Measurements from ENCODE around the gene SURF4.
A peak's percentile ranks its signal among the peaks of the same experiment; 100 is the strongest.

The SURF4 gene

GRCh38 chr9:133354766-133355165 is 21.1 kb downstream of the SURF4 start:
- Histone ChIP-seq H3F3A (ENCODE audit: low read depth) (peaks cover 11% of the 10 kb centered on the region; the same call in 1 of the 2 replicates), H3K9ac (ENCODE audit: low read depth, low read length, poor library complexity, severe bottlenecking) (peak overlapping the region; percentile 80), H3K9me2 (replicated peaks; ENCODE audit: low read depth, low read length) (no peaks in the 10 kb centered on the region), H3K79me2 (ENCODE audit: insufficient read depth, low read length) (peaks cover 65% of the 10 kb centered on the region), H3K4me2 (ENCODE audit: low read depth, low read length, poor library complexity, severe bottlenecking) (peak overlapping the region; percentile 95), H3K36me3 (ENCODE audit: insufficient read depth, low read length) (peaks cover 36% of the 10 kb centered on the region), H4K20me1 (ENCODE audit: insufficient read depth, low read length, poor library complexity, severe bottlenecking) (peaks cover 41% of the 10 kb centered on the region), H2AFZ (ENCODE audit: low read length) (no peak overlapping the region), H3K4me1 (ENCODE audit: insufficient read depth, low read length, poor library complexity, severe bottlenecking) (peaks cover 14% of the 10 kb centered on the region), H3K9me3 (ENCODE audit: insufficient read depth, low read depth, low read length) (no peaks in the 10 kb centered on the region), H3K27me3 (ENCODE audit: insufficient read depth, low read length, poor library complexity, severe bottlenecking) (no peaks in the 10 kb centered on the region), H3K4me3 (ENCODE audit: low read length, poor library complexity, severe bottlenecking) (peak overlapping the region; percentile 94)
- no peak for TF ChIP-seq CTCF (conservative IDR thresholded peaks at IDR 0.05; ENCODE audit: low read length)
- no peak for TF ChIP-seq EZH2phosphoT487 (IDR thresholded peaks at IDR 0.05; ENCODE audit: borderline replicate concordance)

- Histone ChIP-seq H3F3A (ENCODE audit: low read depth) (peaks cover 11% of the 10 kb centered on the region; the same call in 1 of the 2 replicates), H3K79me2 (ENCODE audit: insufficient read depth, low read length) (peaks cover 71% of the 10 kb centered on the region), H3K9ac (ENCODE audit: low read depth, low read length, poor library complexity, severe bottlenecking) (no peak overlapping the region), H3K36me3 (ENCODE audit: insufficient read depth, low read length) (peaks cover 38% of the 10 kb centered on the region), H3K4me2 (ENCODE audit: low read depth, low read length, poor library complexity, severe bottlenecking) (no peak overlapping the region), H3K4me3 (ENCODE audit: low read length, poor library complexity, severe bottlenecking) (no peak overlapping the region), H3K9me3 (ENCODE audit: insufficient read depth, low read depth, low read length) (no peaks in the 10 kb centered on the region), H4K20me1 (ENCODE audit: insufficient read depth, low read length, poor library complexity, severe bottlenecking) (peaks cover 49% of the 10 kb centered on the region), H3K4me1 (ENCODE audit: insufficient read depth, low read length, poor library complexity, severe bottlenecking) (peaks cover 23% of the 10 kb centered on the region), H2AFZ (ENCODE audit: low read length) (no peak overlapping the region), H3K27me3 (ENCODE audit: insufficient read depth, low read length, poor library complexity, severe bottlenecking) (peaks cover 2% of the 10 kb centered on the region), H3K9me2 (replicated peaks; ENCODE audit: low read depth, low read length) (no peaks in the 10 kb centered on the region)
- no peak for TF ChIP-seq EZH2phosphoT487 (IDR thresholded peaks at IDR 0.05; ENCODE audit: borderline replicate concordance)
- no peak for TF ChIP-seq CTCF (conservative IDR thresholded peaks at IDR 0.05; ENCODE audit: low read length)
Measured at GRCh38 chr9:133353548-133353947, 22.3 kb downstream of the SURF4 start.

GRCh38 chr9:133352635-133353340 is 23.1 kb downstream of the SURF4 start:
- no peak overlapping the region for H2AFZ ChIP-seq (ENCODE audit: low read length)
- no peaks in the 10 kb centered on the region for H3K9me3 ChIP-seq (ENCODE audit: insufficient read depth, low read depth, low read length)
- H3K4me3 ChIP-seq (ENCODE audit: low read length, poor library complexity, severe bottlenecking): no peak overlapping the region
- peaks cover 38% of the 10 kb centered on the region for H3K36me3 ChIP-seq (ENCODE audit: insufficient read depth, low read length)
- H3K9ac ChIP-seq (ENCODE audit: low read depth, low read length, poor library complexity, severe bottlenecking): no peak overlapping the region
- H3K27me3 ChIP-seq (ENCODE audit: insufficient read depth, low read length, poor library complexity, severe bottlenecking): peaks cover 8% of the 10 kb centered on the region
- H3K79me2 ChIP-seq (ENCODE audit: insufficient read depth, low read length): peaks cover 69% of the 10 kb centered on the region
- peaks cover 11% of the 10 kb centered on the region; the same call in 1 of the 2 replicates for H3F3A ChIP-seq (ENCODE audit: low read depth)
- TF ChIP-seq CTCF (conservative IDR thresholded peaks at IDR 0.05; ENCODE audit: low read length) (no peak), EZH2phosphoT487 (IDR thresholded peaks at IDR 0.05; ENCODE audit: borderline replicate concordance) (no peak)
- H3K4me2 ChIP-seq (ENCODE audit: low read depth, low read length, poor library complexity, severe bottlenecking): no peak overlapping the region
- peaks cover 23% of the 10 kb centered on the region for H3K4me1 ChIP-seq (ENCODE audit: insufficient read depth, low read length, poor library complexity, severe bottlenecking)
- H3K9me2 ChIP-seq (replicated peaks; ENCODE audit: low read depth, low read length): no peaks in the 10 kb centered on the region
- peaks cover 49% of the 10 kb centered on the region for H4K20me1 ChIP-seq (ENCODE audit: insufficient read depth, low read length, poor library complexity, severe bottlenecking)

Data from Loucy (cell line).